Measurements from ENCODE around the gene DHRS4L2.
A peak's percentile ranks its signal among the peaks of the same experiment; 100 is the strongest.
"Not testable (repeated sequence)": the region's sequence is repeated elsewhere in the genome, so short reads cannot be mapped to it uniquely, and the experiment has no call there.

The DHRS4L2 gene

GRCh38 chr14:23988607-23989363, at the start of gene DHRS4L2:
Gene DHRS4L2 (plus strand): TSS chr14:23988929. CDS start chr14:23988948, 19 bp downstream.
- DNase-seq (ENCODE audit: low spot score) = peak; percentile 55
- in situ Hi-C loops (cut with MboI; ENCODE audit: low pct_unique_long_range_greater_than_20kb, low sequenced_read_pairs, unreplicated experiment) = loop anchor here (25.0 kb wide), 1 partner anchor 99 kb away; the partner anchor contains the start of gene PCK2

GRCh38 chr14:23939607-23940326, 49.0 kb upstream of the DHRS4L2 start:
- TF ChIP-seq CTCF (IDR thresholded peaks at IDR 0.05; ENCODE audit: extremely low read depth, insufficient read depth, missing control alignments) = no peak
- in situ Hi-C loops (cut with MboI; ENCODE audit: low pct_unique_long_range_greater_than_20kb, low sequenced_read_pairs, unreplicated experiment) = no loop called here
- no peak for DNase-seq (ENCODE audit: low spot score)

- in situ Hi-C loops (cut with MboI; ENCODE audit: low pct_unique_long_range_greater_than_20kb, low sequenced_read_pairs, unreplicated experiment) = no loop called here
- no peak for TF ChIP-seq CTCF (IDR thresholded peaks at IDR 0.05; ENCODE audit: extremely low read depth, insufficient read depth, missing control alignments)
- DNase-seq (ENCODE audit: low spot score) = no peak
Observed at GRCh38 chr14:23941230-23941629, 47.5 kb upstream of the DHRS4L2 start.

- no peak for TF ChIP-seq CTCF (IDR thresholded peaks at IDR 0.05; ENCODE audit: extremely low read depth, insufficient read depth, missing control alignments)
- DNase-seq (ENCODE audit: low spot score) = no peak
- in situ Hi-C loops (cut with MboI; ENCODE audit: low pct_unique_long_range_greater_than_20kb, low sequenced_read_pairs, unreplicated experiment) = no loop called here
Observed at GRCh38 chr14:23941669-23942068, 47.1 kb upstream of the DHRS4L2 start.

GRCh38 chr14:23942587-23942986, 46.1 kb upstream of the DHRS4L2 start:
- no peak for DNase-seq (ENCODE audit: low spot score)
- no peak for TF ChIP-seq CTCF (IDR thresholded peaks at IDR 0.05; ENCODE audit: extremely low read depth, insufficient read depth, missing control alignments)

GRCh38 chr14:23949069-23949468, 39.7 kb upstream of the DHRS4L2 start:
- DNase-seq (ENCODE audit: low spot score); in situ Hi-C loops (cut with MboI; ENCODE audit: low pct_unique_long_range_greater_than_20kb, low sequenced_read_pairs, unreplicated experiment): not testable (repeated sequence)

More at GRCh38 chr14:23942587-23942986, 46.1 kb upstream of the DHRS4L2 start:
- in situ Hi-C loops (cut with MboI; ENCODE audit: low pct_unique_long_range_greater_than_20kb, low sequenced_read_pairs, unreplicated experiment) = no loop called here

- TF ChIP-seq CTCF (IDR thresholded peaks at IDR 0.05; ENCODE audit: extremely low read depth, insufficient read depth, missing control alignments) = no peak
- no peak for DNase-seq (ENCODE audit: low spot score)
- in situ Hi-C loops (cut with MboI; ENCODE audit: low pct_unique_long_range_greater_than_20kb, low sequenced_read_pairs, unreplicated experiment) = no loop called here
Observed at GRCh38 chr14:23950411-23951135, 38.2 kb upstream of the DHRS4L2 start.

- in situ Hi-C loops (cut with MboI; ENCODE audit: low pct_unique_long_range_greater_than_20kb, low sequenced_read_pairs, unreplicated experiment); DNase-seq (ENCODE audit: low spot score): not testable (repeated sequence)
Observed at GRCh38 chr14:23951136-23951466, 37.6 kb upstream of the DHRS4L2 start.

Data from GM13977 (cell line).